Gastrocnemius medialis (tissue), 4 donors: ENCODE results near the gene SMARCA2.

Source experiments
- POLR2A ChIP-seq, 2 donors: fragments of 450-650 bp; IDR thresholded peaks; one replicate each; pipeline ENCODE4 v1.6.1; 2017; ENCODE audit warnings: antibody characterized with exemption in 2 of 2, mild to moderate bottlenecking in 2 of 2, moderate library complexity in 2 of 2
- TF ChIP-seq, protein P1 (sequence below), 5 experiments: fragments of 450-650 bp in 3 of 5; fragments of 200-600 bp in 2 of 5; sonication (generic) in 2 of 5; IDR thresholded peaks in 4 of 5; conservative IDR thresholded peaks in 1 of 5; 1 replicate in 4 of 5; 2 replicates in 1 of 5; pipeline ENCODE4 v1.5.1; 2016 to 2019; ENCODE audit warnings: antibody characterized with exemption in 5 of 5, mild to moderate bottlenecking in 3 of 5, moderate library complexity in 3 of 5

DNA sequence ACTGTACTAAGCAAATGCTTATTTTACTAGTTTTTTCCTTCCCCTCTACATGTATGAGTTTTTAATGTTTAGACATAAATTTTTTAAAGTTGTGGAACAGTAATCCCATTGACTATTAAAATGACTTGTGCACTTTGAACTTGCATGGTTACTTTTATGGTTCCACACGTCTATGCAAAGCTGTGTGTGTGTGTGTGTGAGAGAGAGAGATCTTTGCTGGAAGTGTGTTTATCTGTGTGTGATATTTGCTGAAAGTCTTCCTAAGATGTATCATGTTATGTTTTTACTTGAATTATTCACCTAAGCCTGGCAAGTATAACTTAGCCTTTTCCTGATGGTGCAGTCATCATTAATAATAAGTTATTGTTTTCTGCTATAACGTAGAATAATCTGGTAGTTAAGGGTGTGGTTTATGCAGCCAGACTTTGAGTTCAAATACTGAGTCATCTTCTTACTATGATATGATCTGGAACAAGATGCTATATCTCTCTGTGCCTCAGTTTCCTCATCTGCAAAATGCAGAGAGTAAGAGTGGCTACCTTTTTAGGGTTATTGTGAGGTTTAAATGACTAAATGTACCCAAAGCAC lies 138.6 kb downstream of the SMARCA2 start:
- TF ChIP-seq, protein P1, sequence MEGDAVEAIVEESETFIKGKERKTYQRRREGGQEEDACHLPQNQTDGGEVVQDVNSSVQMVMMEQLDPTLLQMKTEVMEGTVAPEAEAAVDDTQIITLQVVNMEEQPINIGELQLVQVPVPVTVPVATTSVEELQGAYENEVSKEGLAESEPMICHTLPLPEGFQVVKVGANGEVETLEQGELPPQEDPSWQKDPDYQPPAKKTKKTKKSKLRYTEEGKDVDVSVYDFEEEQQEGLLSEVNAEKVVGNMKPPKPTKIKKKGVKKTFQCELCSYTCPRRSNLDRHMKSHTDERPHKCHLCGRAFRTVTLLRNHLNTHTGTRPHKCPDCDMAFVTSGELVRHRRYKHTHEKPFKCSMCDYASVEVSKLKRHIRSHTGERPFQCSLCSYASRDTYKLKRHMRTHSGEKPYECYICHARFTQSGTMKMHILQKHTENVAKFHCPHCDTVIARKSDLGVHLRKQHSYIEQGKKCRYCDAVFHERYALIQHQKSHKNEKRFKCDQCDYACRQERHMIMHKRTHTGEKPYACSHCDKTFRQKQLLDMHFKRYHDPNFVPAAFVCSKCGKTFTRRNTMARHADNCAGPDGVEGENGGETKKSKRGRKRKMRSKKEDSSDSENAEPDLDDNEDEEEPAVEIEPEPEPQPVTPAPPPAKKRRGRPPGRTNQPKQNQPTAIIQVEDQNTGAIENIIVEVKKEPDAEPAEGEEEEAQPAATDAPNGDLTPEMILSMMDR (IDR thresholded peaks at IDR 0.05 in 4 of 5, conservative IDR thresholded peaks at IDR 0.05 in 1 of 5): no peak
- TF ChIP-seq POLR2A (IDR thresholded peaks at IDR 0.05): no peak
